NCI-H128 (cell line): ENCODE data around the gene PLCB1.
"Not testable (repeated sequence)": the region's sequence is repeated elsewhere in the genome, so short reads cannot be mapped to it uniquely, and the experiment has no call there.

Experiments used
- DNase-seq: peaks from one replicate; lab custom pipeline; 2025; ENCODE audit not compliant: unreplicated experiment; lab: John Stamatoyannopoulos, UW

The PLCB1 gene

DNA sequence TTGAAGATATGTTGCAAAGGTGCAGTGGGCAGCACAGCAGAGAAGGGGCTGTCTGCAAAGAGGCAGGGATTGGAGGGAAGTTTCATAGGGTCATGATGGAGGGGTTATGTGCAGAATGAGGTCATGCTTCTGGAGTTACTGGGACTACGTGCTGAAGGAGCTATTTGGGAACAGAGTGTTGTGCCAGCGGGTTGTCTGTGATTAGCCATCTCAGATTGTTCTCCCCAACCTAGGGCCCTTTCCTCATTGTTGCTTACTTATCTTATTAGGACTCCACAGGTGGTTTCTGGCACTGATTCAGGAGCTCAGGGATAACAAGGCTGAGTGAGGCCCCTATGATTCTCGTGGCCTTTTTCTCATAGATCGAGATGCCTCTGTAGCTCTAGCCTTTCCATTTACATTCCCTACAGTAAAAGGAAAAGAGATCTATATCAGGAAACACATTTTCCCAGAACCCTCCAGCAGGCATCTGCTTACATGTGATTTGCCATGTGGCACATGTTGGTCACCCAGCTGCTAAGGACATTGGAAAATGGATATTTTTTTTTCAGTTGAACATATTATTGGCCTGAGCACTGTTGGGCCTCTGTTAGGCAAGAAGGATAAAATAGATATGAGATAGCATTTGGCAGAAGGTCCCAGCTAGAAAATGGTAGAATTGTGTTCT is 507.2 kb downstream of the PLCB1 start:
- no peak for DNase-seq

DNA sequence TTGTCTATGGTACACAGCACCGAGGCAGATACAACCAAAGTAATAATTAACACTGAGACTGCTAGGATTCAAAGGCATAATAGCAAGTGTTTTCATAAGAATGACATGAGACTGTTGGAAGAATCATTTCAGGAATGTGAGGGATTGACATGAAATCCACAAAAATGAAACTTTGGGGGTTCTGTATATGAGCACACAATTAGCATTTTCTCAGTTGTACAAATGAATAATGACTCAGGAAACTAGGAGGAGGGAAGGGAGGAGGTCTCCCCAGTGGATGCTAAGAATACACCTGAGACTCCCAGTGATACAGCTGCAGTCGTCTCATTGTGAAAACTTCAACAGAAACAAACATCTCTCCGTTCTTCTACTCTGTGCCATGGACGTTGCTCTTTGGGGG is 508.4 kb downstream of the PLCB1 start:
- DNase-seq, result no peak

GRCh38 chr20:8642247-8642646 is 510.2 kb downstream of the PLCB1 start:
- DNase-seq, result no peak

- DNase-seq, result not testable (repeated sequence)
These were observed 512.4 kb downstream of the PLCB1 start for GRCh38 chr20:8644468-8644867.

- no peak for DNase-seq
These were observed 513.3 kb downstream of the PLCB1 start for GRCh38 chr20:8645326-8645725.

DNA sequence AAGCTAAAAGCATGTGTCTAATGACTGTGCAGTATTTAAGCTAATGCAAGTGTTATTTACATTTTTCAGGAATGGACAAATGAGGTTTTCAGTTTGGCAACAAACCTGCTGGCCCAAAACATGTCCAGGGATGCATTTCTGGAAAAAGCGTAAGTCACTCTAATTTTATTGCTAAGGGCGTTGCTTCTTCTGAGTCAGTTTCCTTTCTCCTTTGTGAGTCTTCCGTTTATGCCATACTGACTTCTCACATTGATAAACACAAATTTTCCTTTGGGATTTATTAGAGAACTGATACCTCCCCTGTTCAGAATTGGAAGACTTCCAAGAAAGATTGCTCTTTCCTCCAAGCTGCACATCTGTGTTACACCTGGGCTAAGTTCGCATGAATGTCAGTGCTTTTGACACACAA is 514.0 kb downstream of the PLCB1 start:
- DNase-seq, result no peak

DNA sequence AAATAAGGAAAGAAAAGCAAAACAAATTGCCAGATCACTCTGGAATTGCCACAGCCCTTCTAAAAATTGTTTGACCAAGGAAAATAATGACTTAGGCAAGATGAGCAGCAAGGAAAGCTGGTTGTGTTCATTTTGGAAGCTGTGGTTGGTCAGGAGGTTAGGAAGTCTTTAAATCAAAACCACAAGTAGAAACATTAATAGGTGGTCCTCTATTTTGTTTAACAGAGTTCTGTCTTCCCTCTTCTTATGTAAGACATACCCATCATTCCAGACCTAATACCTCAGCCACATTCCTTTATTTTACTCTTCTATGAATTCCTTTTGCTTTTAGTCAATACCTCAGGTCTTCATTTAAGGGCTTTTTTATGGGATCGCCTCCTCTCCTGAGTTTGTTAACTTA is 514.6 kb downstream of the PLCB1 start:
- DNase-seq, result no peak

DNA sequence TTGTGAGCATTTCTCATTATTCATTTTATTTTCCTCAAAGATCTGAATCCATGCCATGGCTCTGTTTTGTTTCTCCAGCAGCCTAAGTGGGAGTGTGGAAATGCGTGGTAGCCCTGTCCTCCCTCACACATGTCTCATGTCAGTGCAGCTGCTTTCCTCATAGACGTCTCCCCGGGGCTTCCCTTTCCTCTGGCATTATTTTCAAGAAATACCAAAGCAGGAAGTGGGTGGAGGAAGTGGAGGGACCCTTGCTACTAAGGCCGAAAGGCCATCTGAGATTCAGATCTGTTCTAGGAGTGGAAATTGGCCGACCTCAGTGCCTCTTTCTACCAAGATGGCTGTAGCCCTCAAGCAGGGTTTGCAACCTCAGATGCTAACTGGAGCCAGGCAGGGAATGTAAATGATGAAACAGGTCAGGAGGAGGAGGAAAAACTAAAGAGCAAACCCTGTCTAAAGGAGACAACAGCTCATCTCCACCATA is 515.9 kb downstream of the PLCB1 start:
- no peak for DNase-seq

DNA sequence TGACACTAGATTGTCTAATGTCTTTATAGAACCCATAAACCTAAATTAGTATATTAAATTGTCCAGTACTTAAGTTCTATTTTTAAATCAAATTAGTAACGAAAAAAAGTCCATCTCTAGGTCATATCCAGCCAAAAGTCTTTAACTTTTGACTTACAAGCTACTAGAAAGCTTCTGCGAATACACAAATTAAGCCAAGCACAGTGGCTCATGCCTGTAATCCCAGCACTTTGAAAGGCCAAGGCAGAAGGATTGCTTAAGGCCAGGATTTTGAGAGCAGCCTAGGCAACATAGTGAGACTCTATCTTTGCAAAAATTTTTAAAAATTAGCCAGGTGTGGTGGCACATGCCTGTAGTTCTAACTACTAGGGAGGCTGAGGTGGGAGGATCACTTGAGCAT is 516.4 kb downstream of the PLCB1 start:
- DNase-seq, result no peak

- no peak for DNase-seq
These were observed 520.3 kb downstream of the PLCB1 start for GRCh38 chr20:8652396-8652795.

DNA sequence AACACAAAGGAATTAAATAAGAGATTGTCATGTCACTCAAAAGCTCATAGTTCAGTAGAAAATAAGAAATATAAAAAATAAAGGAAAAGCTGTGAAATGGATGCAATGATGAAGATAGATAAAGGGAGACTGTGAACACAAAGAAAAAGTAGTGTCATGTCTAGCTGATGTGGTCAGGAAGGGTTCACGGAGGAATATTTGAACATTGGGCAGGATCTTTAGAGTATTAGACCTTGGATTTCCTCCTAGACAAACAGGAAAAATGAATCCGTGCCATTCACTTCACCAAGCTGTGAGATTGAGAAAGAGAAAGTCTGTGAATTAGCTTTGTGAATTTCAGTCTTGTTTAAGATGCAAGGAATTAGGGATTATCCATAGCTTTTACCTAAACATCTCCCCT is 522.4 kb downstream of the PLCB1 start:
- no peak for DNase-seq

DNA sequence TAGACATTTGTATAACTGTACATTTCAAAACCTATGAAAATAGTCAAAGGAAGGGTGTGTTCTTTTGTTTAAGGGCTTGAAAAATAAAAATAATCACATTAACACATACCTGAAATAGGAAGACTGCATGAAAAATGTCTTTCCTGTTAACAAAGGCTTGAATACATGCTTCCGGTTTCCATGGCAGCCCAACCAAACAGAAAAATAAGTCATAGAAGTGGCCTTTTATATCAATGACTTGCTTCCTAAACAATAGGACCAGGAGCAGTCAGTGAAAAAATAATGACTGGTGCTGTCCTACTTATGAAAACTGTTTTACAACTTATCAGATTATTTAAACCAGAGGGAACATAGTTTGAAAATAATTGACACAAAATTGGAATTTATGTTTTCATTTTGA is 524.3 kb downstream of the PLCB1 start:
- DNase-seq, result no peak

GRCh38 chr20:8657664-8658063 is 525.6 kb downstream of the PLCB1 start:
- no peak for DNase-seq

- no peak for DNase-seq
These were observed 526.0 kb downstream of the PLCB1 start for GRCh38 chr20:8658103-8658502.

- no peak for DNase-seq
These were observed 529.3 kb downstream of the PLCB1 start for GRCh38 chr20:8661229-8661952.

GRCh38 chr20:8662433-8662954 is 530.4 kb downstream of the PLCB1 start:
- DNase-seq, result no peak

DNA sequence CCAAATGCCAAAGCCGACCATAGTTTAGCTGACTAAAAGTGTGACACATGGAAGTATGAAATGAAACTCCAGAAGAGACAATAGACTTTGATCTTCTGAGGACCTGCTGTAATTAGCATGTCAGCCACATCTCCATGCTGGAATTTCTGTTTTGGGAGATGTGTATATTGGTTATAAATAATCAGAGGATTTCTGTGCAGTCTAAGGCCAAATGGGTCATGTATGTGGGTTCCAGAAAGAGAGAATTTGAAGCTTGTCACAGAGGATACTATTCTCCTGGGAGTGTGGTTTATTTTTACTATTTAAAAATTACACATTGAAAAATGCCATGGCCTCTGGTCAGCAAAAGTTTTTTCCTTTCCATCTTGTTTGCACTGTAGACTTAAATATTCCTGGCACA is 531.4 kb downstream of the PLCB1 start:
- DNase-seq, result no peak

- no peak for DNase-seq
These were observed 532.7 kb downstream of the PLCB1 start for GRCh38 chr20:8664778-8665177.

- no peak for DNase-seq
These were observed 535.2 kb downstream of the PLCB1 start for GRCh38 chr20:8667306-8667705.

DNA sequence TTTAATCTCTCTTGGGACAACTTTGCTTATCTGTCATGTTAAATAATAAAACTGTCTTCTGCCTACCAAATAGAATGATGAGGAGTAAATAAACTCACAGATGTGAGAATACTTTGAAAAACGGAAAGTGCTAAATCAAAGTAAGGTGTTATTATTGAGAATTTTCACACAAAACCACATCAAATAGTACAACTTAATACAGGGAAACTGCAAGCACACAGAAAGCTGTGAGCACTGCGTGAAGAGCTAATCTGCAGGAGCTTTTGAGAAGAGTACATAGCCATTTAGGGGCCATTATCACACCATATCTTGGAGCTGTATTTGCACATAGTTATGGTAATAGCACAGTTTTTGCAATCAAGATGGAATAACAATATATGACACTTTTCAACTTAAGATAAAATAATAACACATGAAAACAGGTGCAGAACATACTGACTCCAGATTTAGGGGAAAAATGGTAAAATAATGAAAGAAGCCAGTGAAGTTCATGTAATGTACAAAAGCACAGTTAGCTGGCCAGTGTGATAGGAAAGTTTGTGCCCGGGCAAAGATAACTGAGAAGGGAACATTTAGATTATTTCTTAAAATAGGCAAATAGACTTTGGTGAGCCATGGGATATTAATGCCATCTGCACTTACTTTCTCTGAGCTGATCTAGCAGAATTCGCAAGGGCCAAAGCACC is 538.3 kb downstream of the PLCB1 start:
- no peak for DNase-seq

GRCh38 chr20:8670893-8671215 is 538.8 kb downstream of the PLCB1 start:
- no peak for DNase-seq

DNA sequence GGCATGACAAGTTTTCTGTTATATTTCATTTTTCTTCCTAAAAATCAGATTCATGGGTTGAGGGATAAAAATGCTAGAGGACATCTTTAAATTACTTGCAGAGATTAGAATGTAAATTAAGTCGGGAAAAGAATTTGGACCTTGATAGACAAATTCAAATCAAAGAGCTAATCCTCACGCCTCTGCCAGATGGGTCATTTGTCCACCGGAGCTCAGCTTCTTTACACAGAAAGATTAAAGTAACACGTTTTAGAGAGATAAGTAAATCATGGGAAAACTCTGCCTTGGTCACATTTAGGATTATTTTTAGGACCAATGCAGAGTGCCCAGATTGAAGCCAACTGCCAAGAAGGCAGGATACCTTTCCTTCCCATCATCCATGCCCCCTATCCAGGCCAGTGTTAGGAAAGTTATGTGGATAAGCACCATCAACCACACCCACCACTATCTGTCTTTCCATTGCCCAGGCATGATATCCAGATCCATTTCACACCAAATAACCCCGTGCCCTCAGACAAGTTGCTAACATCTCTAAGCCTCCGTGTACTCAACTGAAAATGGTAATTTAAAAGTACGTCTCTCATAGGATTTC is 539.4 kb downstream of the PLCB1 start:
- no peak for DNase-seq
